T-helper 1 cell treated with Interleukin-12 subunit alpha and Interleukin-12 subunit beta and Interleukin-4 antibody, amounts not matched to agents 30 ng/mL and 1 ng/mL, for 36 hours (primary cell): ENCODE data around the gene LMOD2. TPM values are rescaled to one million over a fixed set of nuclear protein-coding genes. Genes with fewer than 3 reads are reported as not detected.

ENCODE experiments used
- intact Hi-C: fragments of 100-400 bp; cut with micrococcal nuclease; formaldehyde crosslinking; loops from one replicate; pipeline ENCODE4 v1.15.1; 2024
- total RNA-seq: library from RNA; stranded (reverse); gene quantifications from 2 replicates; pipeline ENCODE4 v1.2.3, GENCODE V29; 2022

Gene LMOD2, protein sequence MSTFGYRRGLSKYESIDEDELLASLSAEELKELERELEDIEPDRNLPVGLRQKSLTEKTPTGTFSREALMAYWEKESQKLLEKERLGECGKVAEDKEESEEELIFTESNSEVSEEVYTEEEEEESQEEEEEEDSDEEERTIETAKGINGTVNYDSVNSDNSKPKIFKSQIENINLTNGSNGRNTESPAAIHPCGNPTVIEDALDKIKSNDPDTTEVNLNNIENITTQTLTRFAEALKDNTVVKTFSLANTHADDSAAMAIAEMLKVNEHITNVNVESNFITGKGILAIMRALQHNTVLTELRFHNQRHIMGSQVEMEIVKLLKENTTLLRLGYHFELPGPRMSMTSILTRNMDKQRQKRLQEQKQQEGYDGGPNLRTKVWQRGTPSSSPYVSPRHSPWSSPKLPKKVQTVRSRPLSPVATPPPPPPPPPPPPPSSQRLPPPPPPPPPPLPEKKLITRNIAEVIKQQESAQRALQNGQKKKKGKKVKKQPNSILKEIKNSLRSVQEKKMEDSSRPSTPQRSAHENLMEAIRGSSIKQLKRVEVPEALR
- not detected in 2 replicates for total RNA-seq

- intact Hi-C loops, result no loop called here
Measured at GRCh38 chr7:123655614-123656013, at the start of gene LMOD2. Gene LMOD2 (plus strand): TSS chr7:123655866. CDS start chr7:123655964, 98 bp downstream.

- intact Hi-C loops, result no loop called here
Measured at GRCh38 chr7:123607423-123607975, 48.2 kb upstream of the LMOD2 start.

DNA sequence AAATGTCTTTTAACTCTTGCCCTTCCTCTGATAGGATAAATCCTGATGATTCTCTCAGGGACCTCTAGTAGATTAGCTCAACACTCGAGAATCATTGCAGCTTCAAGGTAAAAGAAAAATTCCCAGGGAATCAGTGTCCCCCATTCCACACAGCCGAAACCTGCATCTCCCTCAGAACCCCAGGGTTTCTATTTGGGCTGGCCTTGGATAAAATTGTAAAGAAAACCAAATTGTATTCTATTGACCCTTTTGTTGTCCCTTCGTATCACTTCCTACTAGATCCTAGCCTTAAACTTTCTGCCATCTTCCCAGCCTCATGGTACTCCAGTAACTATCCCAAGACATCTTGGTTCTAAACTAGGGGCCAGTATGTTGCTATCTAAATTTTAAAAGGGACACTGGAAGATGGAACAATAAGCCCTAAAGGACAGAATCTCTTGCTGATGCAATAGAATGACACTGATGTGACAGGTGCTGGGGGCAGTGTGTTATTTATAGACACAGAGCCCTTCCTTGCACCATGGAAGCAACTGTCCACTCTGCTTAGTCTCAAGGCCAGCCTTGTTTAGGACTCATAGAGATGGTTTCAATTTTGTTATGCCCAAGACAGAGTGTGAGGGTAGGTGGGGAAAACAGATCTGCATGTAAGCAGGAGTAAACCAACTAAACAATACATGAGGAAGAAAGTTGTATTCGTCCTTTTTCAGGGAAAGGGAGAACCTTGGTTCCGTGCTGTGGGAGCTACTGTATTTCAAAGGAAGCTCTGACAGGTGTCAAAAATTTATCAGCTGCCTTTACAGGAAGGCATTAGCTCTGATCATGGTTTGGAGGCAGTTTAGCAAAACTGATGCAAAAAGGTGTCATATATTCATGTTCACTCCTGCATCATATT lies 46.4 kb upstream of the LMOD2 start:
- intact Hi-C loops, result no loop called here

DNA sequence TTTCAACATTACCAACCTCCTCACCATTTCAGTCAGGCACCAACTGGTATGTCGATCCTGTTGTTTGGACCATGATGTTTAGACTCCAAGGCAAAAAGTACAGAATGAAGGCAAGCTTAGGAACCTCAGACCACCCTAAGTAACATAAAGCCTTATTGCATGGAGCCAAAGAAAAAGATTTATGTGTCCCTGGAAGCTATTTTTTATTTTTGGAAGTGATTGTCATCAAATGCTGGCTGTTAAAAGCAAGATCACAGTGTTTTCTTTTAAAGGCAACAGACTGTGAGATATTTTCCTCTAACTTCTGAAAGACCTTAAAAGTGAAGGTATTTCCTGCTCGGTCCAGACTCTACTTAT lies 45.8 kb upstream of the LMOD2 start:
- intact Hi-C loops, result no loop called here

- intact Hi-C loops, result no loop called here
Measured at GRCh38 chr7:123612024-123612423, 43.6 kb upstream of the LMOD2 start.

GRCh38 chr7:123615344-123615743 lies 40.3 kb upstream of the LMOD2 start:
- intact Hi-C loops, result no loop called here

- intact Hi-C loops, result no loop called here
Measured at GRCh38 chr7:123616223-123616622, 39.4 kb upstream of the LMOD2 start.

DNA sequence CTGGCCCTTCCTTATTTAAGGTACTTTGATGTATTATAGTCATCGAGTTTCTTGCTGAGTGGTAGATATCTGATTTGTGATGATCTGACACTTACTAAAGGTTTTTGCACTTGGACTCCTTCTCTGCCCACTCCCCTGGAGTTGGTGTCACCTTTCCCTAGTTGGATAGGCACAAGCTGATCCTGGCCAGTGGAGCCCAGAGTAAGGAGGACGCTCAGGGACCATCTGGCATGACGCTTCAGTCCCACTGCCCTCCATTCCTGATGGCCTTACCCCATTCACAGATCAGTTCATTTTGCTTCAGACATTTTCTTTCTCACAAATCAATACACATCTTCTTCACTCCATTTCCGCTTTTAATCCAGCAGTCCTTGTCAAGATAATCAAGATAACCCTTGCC lies 34.0 kb upstream of the LMOD2 start:
- intact Hi-C loops, result no loop called here

DNA sequence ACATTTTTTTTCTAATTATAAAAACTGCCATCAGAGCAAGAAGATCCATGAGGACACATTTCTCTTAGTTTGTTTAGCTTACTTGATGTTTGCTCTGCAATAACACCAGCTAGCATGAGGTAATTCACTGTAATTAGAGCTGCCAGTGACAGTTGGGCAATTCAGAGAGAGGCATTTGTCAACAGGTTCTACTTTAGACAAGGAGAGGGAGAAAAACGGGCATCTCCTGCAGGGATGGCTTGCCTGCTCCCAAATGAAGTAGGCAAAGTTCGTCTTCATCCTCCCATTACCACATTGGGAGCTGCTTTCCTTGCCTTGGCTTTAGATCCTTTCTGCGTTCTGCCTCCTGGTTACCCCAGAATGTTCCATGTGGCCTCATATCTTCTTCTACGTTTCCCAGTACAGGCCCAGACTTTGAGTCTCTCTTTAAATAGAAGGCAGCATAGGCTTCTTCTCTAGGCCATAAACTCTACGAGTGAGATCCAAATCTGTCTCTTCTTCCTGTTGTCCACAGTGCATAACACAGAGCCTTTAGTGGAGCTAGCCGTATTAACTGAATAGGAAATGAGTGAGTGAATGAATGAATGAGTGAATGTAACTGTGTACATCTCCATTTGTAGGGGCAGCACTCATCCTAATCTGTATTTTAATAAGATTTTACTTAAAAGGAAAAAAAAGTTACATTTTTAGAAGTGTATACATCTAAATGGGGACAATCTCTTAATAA lies 32.8 kb upstream of the LMOD2 start:
- intact Hi-C loops, result no loop called here

- intact Hi-C loops, result loop anchor here (1.0 to 2.0 kb wide), 5 partner anchors 66 to 248 kb away; no protein-coding TSS in a partner anchor
Measured at GRCh38 chr7:123624527-123625183, 31.0 kb upstream of the LMOD2 start.

GRCh38 chr7:123625254-123625653 lies 30.4 kb upstream of the LMOD2 start:
- intact Hi-C loops, result loop anchor here (2.0 kb wide), 1 partner anchor 66 kb away; no protein-coding TSS in a partner anchor

GRCh38 chr7:123627851-123628250 lies 27.8 kb upstream of the LMOD2 start:
- intact Hi-C loops, result no loop called here

DNA sequence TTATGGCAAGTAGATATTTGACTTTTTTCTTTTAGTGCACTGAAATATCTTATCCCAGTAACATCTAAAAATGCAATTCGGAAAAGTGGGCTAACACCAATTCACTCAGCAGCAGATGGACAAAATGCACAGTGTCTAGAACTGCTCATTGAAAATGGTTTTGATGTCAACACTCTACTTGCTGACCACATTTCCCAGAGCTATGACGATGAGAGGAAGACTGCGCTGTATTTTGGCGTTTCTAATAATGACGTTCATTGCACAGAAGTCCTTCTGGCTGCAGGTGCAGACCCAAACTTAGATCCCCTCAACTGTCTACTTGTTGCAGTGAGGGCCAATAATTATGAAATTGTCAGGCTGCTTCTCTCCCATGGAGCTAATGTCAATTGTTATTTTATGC lies 26.8 kb upstream of the LMOD2 start:
- intact Hi-C loops, result no loop called here

DNA sequence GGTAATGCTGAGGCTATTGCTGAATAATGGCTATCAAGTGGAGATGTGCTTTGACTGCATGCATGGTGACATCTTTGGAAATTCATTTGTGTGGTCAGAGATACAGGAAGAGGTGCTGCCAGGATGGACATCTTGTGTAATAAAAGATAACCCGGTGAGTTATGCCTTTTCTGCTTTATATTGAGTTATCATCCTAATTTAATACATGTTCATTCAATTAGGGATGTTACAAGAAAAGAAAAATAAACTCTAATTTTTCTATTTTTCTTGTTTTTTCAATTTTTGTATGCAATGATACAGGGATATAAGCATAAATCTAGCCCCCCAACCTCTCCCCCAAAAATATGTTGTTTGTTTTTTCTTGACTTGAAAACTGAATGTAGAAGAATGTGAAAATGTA lies 26.4 kb upstream of the LMOD2 start:
- intact Hi-C loops, result no loop called here

GRCh38 chr7:123632808-123633207 lies 22.9 kb upstream of the LMOD2 start:
- intact Hi-C loops, result loop anchor here (5.0 to 10.0 kb wide), 2 partner anchors 164 to 1222 kb away; no protein-coding TSS in a partner anchor

- intact Hi-C loops, result loop anchor here (5.0 to 10.0 kb wide), 2 partner anchors 164 to 1221 kb away; no protein-coding TSS in a partner anchor
Measured at GRCh38 chr7:123633553-123633952, 22.1 kb upstream of the LMOD2 start.

GRCh38 chr7:123634011-123634573 lies 21.6 kb upstream of the LMOD2 start:
- intact Hi-C loops, result loop anchor here (5.0 to 10.0 kb wide), 2 partner anchors 163 to 1221 kb away; no protein-coding TSS in a partner anchor

DNA sequence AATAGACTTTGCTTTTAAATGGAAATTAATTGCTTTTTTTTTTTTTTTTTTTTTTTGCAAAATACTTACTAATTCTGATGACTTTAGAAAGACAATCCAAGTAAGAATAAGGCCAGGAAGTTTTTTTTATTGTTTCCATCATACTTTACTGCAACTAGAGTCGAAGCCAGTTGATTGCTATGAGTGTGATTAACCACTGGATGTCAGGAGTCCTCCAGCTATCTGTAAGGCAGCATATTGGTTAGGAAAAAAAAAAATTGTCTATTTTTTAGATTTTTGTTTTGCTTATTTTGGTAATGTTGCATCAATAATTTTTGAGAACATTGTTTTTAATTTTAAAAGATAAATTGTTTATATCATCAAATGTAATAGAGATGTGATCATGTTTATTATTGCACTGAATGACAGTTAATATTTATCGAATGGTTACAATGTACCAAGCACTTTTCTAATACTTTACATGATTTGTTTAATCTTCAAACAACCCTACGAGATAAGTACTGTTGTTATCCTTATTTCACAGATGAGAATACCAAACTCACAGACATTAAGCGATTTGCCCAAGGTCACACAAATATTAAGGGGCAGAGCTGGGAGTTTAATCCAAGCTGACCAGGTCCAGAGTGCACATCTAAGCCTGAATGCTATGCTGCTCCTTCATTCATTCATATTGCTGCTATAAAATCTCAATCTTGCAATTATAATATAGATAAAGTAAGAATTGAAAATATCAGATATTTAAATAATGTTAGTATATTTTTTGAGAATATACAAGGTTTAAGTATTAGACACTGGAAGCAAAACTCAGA lies 19.9 kb upstream of the LMOD2 start:
- intact Hi-C loops, result loop anchor here (1.0 to 10.0 kb wide), 2 partner anchors 230 to 1219 kb away; no protein-coding TSS in a partner anchor

DNA sequence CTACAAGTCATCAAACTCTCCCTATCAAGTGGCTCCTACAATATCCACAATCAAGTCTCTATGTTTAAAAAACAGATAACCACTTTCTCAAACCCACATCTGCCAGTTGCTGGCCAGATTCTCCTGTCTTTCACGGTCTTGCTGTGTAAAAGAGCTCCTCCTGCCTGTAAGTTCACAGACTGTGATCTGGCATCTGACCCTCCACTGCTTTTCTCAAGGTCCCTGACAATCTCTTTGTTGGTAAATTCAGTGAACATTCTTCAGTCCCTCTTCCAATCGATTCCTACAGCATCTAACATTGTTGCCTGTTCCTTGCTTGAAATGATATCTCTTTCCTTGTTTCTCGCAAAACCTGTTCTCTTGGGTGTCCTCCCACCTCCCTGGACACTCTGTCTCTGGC lies 18.5 kb upstream of the LMOD2 start:
- intact Hi-C loops, result loop anchor here (10.0 kb wide), 1 partner anchor 1218 kb away; no protein-coding TSS in a partner anchor
